Subcutaneous adipose tissue (tissue), 4 donors: Measurements from ENCODE around the gene LPCAT3. TPM values are rescaled to one million over a fixed set of nuclear protein-coding genes. Genes with fewer than 3 reads are reported as not detected.

Experiments
- CTCF ChIP-seq: fragments of 450-650 bp; IDR thresholded peaks from one replicate; pipeline ENCODE4 v1.5.1; 2016; ENCODE audit warnings: low read depth, mild to moderate bottlenecking, control low read depth, antibody characterized with exemption, moderate library complexity
- small RNA-seq: library from RNA; depleted of rRNA; stranded (forward); fragments of <200 nt; gene quantifications from one replicate; pipeline ENCODE3, GENCODE V24; 2016
- total RNA-seq, 4 donors: library from RNA; depleted of rRNA; stranded (reverse); fragments of >200 nt; gene quantifications; one replicate each; pipeline ENCODE4 v1.1.0, GENCODE V29; 2016

Gene LPCAT3
- total RNA-seq, 4 donors from 2014 or later: 21.8 to 55.9 (median 27.1) TPM

- TF ChIP-seq CTCF: no peak
Observed at GRCh38 chr12:6928703-6929407, 89.4 kb downstream of the LPCAT3 start.

- TF ChIP-seq CTCF: no peak
Observed at GRCh38 chr12:6928022-6928702, 90.1 kb downstream of the LPCAT3 start.

GRCh38 chr12:6927379-6928021 lies 90.8 kb downstream of the LPCAT3 start, which contains the start of gene ATN1:
ATN1 (plus strand) TSS chr12:6927959; CDS start chr12:6934002, 6,043 bp downstream.
- no peak for TF ChIP-seq CTCF

Small RNA genes within 50 kb of the gene (small RNA-seq; reads per million reads assigned to genes)
- not detected for gene AC006512.1
- gene MIR141: not detected
- 0.49 reads per million for gene MIR200C
- gene RNU7-1: not detected
- 0.36 reads per million for gene SCARNA12

Other genes with a start within 250 kb of the LPCAT3 start
- gene LAG3, start 246.0 kb downstream of the LPCAT3 start, total RNA-seq: 1 to 10 TPM in 1 of 4 donors, under 1 TPM in 1, not detected in 2; 0.44 to 1.4 TPM
- gene CD4, start 228.9 kb downstream of the LPCAT3 start, total RNA-seq: 10 to 100 TPM; 16.4 to 65.4 (median 29.6) TPM
- 1 to 10 TPM in 3 of 4 donors, under 1 TPM in 1; 0.66 to 3.1 (median 2.1) TPM for gene GPR162, start 196.7 kb downstream of the LPCAT3 start, total RNA-seq
- gene P3H3, start 190.1 kb downstream of the LPCAT3 start, total RNA-seq: 10 to 100 TPM in 1 of 4 donors, 1 to 10 TPM in 3; 5.6 to 11.3 (median 6.8) TPM
- gene GNB3, start 177.6 kb downstream of the LPCAT3 start, total RNA-seq: under 1 TPM in 2 of 4 donors, not detected in 2; 0.38 to 0.88 TPM
- 1 to 10 TPM in 2 of 4 donors, under 1 TPM in 1, not detected in 1; 0.38 to 2.6 (median 1.9) TPM for gene CDCA3, start 167.2 kb downstream of the LPCAT3 start, total RNA-seq
- gene USP5, start 166.3 kb downstream of the LPCAT3 start, total RNA-seq: 10 to 100 TPM; 22.3 to 46.7 (median 34.4) TPM
- 100 to 1,000 TPM; 207 to 328 (median 256) TPM for gene TPI1, start 150.9 kb downstream of the LPCAT3 start, total RNA-seq
- 1 to 10 TPM; 4.1 to 6.4 (median 5.7) TPM for gene SPSB2, start 145.2 kb downstream of the LPCAT3 start, total RNA-seq
- 1 to 10 TPM; 3.9 to 7.9 (median 6.2) TPM for gene LRRC23, start 113.7 kb downstream of the LPCAT3 start, total RNA-seq
- gene ENO2, start 103.9 kb downstream of the LPCAT3 start, total RNA-seq: 1 to 10 TPM; 3.4 to 6.2 (median 5.6) TPM
- 100 to 1,000 TPM in 1 of 4 donors, 10 to 100 TPM in 3; 41.3 to 136 (median 71.6) TPM for gene ATN1, start 90.5 kb downstream of the LPCAT3 start, total RNA-seq
- gene RNU7-1, start 74.7 kb downstream of the LPCAT3 start, total RNA-seq: not detected
- gene C12orf57, start 74.5 kb downstream of the LPCAT3 start, total RNA-seq: 100 to 1,000 TPM; 233 to 359 (median 280) TPM
- gene PTPN6, start 67.1 kb downstream of the LPCAT3 start, total RNA-seq: 10 to 100 TPM in 3 of 4 donors, 1 to 10 TPM in 1; 9.6 to 78.0 (median 29.7) TPM
- 100 to 1,000 TPM; 129 to 165 (median 147) TPM for gene PHB2, start 47.8 kb downstream of the LPCAT3 start, total RNA-seq
- 10 to 100 TPM; 19.2 to 30.2 (median 26.8) TPM for gene EMG1, start 47.6 kb downstream of the LPCAT3 start, total RNA-seq
- 100 to 1,000 TPM; 328 to 926 (median 676) TPM for gene C1S, start 42.2 kb upstream of the LPCAT3 start, total RNA-seq
- gene C1R, start 74.0 kb upstream of the LPCAT3 start, total RNA-seq: 100 to 1,000 TPM; 265 to 697 (median 433) TPM
- 100 to 1,000 TPM in 2 of 4 donors, 10 to 100 TPM in 2; 66.2 to 114 (median 95.8) TPM for gene C1RL, start 90.7 kb upstream of the LPCAT3 start, total RNA-seq
- gene RBP5, start 110.4 kb upstream of the LPCAT3 start, total RNA-seq: 1 to 10 TPM in 1 of 4 donors, not detected in 3; 2.2 TPM
- 10 to 100 TPM; 16.1 to 45.6 (median 28.4) TPM for gene CLSTN3, start 111.9 kb upstream of the LPCAT3 start, total RNA-seq
- 10 to 100 TPM; 62.6 to 94.6 (median 70.5) TPM for gene PEX5, start 171.2 kb upstream of the LPCAT3 start, total RNA-seq